Endothelial cell of umbilical vein (primary cell): ENCODE results near the gene PTGER2.

ENCODE experiments used
- EZH2 ChIP-seq: IDR thresholded peaks from 2 replicates; pipeline ENCODE4 v1.6.1; 2012; ENCODE audit warnings: borderline replicate concordance, low read depth, mild to moderate bottlenecking, moderate library complexity, low read length, inconsistent platforms; ENCODE audit not compliant: severe bottlenecking
- MYC ChIP-seq: IDR thresholded peaks from one replicate; pipeline ENCODE4 v1.6.1; 2011; ENCODE audit warnings: mild to moderate bottlenecking, low read depth, low read length
- POLR2AphosphoS5 ChIP-seq: IDR thresholded peaks from 2 replicates; pipeline ENCODE4 v1.6.1; 2012; ENCODE audit warnings: low read depth, mild to moderate bottlenecking, control low read depth, low read length, moderate library complexity; ENCODE audit not compliant: insufficient read depth
- TF ChIP-seq, protein P1 (sequence below), 2 donors: IDR thresholded peaks; 1 replicate in 1 of 2; 2 replicates in 1 of 2; pipeline ENCODE4 v1.5.1; 2011; ENCODE audit warnings: low read length in 2 of 2, mild to moderate bottlenecking in 2 of 2, moderate library complexity in 2 of 2, control low read depth in 1 of 2, inconsistent platforms in 1 of 2, low read depth in 1 of 2; ENCODE audit not compliant: insufficient read depth in 1 of 2; ENCODE audit errors: extremely low read depth in 1 of 2

- no peak for TF ChIP-seq MYC
- no peak for TF ChIP-seq POLR2AphosphoS5
- TF ChIP-seq, protein P1, sequence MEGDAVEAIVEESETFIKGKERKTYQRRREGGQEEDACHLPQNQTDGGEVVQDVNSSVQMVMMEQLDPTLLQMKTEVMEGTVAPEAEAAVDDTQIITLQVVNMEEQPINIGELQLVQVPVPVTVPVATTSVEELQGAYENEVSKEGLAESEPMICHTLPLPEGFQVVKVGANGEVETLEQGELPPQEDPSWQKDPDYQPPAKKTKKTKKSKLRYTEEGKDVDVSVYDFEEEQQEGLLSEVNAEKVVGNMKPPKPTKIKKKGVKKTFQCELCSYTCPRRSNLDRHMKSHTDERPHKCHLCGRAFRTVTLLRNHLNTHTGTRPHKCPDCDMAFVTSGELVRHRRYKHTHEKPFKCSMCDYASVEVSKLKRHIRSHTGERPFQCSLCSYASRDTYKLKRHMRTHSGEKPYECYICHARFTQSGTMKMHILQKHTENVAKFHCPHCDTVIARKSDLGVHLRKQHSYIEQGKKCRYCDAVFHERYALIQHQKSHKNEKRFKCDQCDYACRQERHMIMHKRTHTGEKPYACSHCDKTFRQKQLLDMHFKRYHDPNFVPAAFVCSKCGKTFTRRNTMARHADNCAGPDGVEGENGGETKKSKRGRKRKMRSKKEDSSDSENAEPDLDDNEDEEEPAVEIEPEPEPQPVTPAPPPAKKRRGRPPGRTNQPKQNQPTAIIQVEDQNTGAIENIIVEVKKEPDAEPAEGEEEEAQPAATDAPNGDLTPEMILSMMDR (IDR thresholded peaks at IDR 0.05; ENCODE audit: extremely low read depth in 1 of 2, insufficient read depth in 1 of 2, low read depth in 1 of 2, low read length in 2 of 2) = no peak
- no peak for TF ChIP-seq EZH2
Observed at GRCh38 chr14:52271538-52271937, 42.6 kb upstream of the PTGER2 start.
